Ectodermal cell (in vitro differentiated cells): ENCODE data around the gene ETV3.

Experiments
- H3K27ac ChIP-seq: 2 replicates; pipeline ENCODE4 v1.7.0; 2013; ENCODE audit warnings: mild to moderate bottlenecking, low read depth, low read length; ENCODE audit not compliant: insufficient read depth, poor library complexity, severe bottlenecking
- H3K27me3 ChIP-seq: 2 replicates; pipeline ENCODE4 v1.7.0; 2013; ENCODE audit warnings: mild to moderate bottlenecking, low read length; ENCODE audit not compliant: insufficient read depth, control insufficient read depth, poor library complexity, severe bottlenecking
- H3K36me3 ChIP-seq: one replicate; pipeline ENCODE4 v1.7.0; 2013; ENCODE audit warnings: low read length; ENCODE audit not compliant: control insufficient read depth, insufficient read depth
- H3K4me1 ChIP-seq: one replicate; pipeline ENCODE4 v1.7.0; 2013; ENCODE audit warnings: low read length; ENCODE audit not compliant: control insufficient read depth, insufficient read depth
- H3K4me3 ChIP-seq: 2 replicates; pipeline ENCODE4 v1.7.0; 2013; ENCODE audit warnings: low read depth, low read length, control low read depth; ENCODE audit not compliant: insufficient read depth
- H3K9me3 ChIP-seq: 2 replicates; pipeline ENCODE4 v1.7.0; 2013; ENCODE audit warnings: mild to moderate bottlenecking, low read length, moderate library complexity; ENCODE audit not compliant: control insufficient read depth
- WGBS, 2 experiments: methylation state at CpG; one replicate each; pipeline ENCODE4 v1.1.7; 2013; ENCODE audit warnings: missing lambda C conversion rate in 2 of 2; 5-methylcytosine and 5-hydroxymethylcytosine counted together

Gene ETV3

GRCh38 chr1:157141212-157141855 lies 3.1 kb upstream of the ETV3 start:
- WGBS, 2 experiments = 90 to 96% methylated on average over 4 of the region's 4 CpGs

GRCh38 chr1:157140063-157140588 lies 1.9 kb upstream of the ETV3 start:
- Histone ChIP-seq H3K27me3 (no peaks in the 10 kb centered on the region), H3K4me1 (peaks cover 4% of the 10 kb centered on the region), H3K27ac (no peak overlapping the region), H3K36me3 (peaks cover 8% of the 10 kb centered on the region), H3K4me3 (no peak overlapping the region), H3K9me3 (no peaks in the 10 kb centered on the region)
- WGBS, 2 experiments = 69 to 100% methylated on average over 1 to 2 of the region's 2 CpGs

More at GRCh38 chr1:157141212-157141855, 3.1 kb upstream of the ETV3 start:
- no peaks in the 10 kb centered on the region for H3K36me3 ChIP-seq
- no peaks in the 10 kb centered on the region for H3K27me3 ChIP-seq
- H3K4me3 ChIP-seq = no peak overlapping the region
- no peak overlapping the region for H3K27ac ChIP-seq
- H3K4me1 ChIP-seq = peaks cover 4% of the 10 kb centered on the region
- H3K9me3 ChIP-seq = no peaks in the 10 kb centered on the region

GRCh38 chr1:157139052-157139715 lies 989 bp upstream of the ETV3 start:
- 33 to 34% methylated on average over 9 of the region's 9 CpGs for WGBS, 2 experiments

GRCh38 chr1:157137408-157138219 lies 581 bp downstream of the ETV3 start:
- 0 to 1% methylated on average over 36 of the region's 36 CpGs for WGBS, 2 experiments
- H3K27me3 ChIP-seq = no peaks in the 10 kb centered on the region
- H3K9me3 ChIP-seq = no peaks in the 10 kb centered on the region
- peak overlapping the region; percentile 94 for H3K4me3 ChIP-seq
- H3K27ac ChIP-seq = peak overlapping the region; percentile 97
- peaks cover 4% of the 10 kb centered on the region for H3K4me1 ChIP-seq
- peaks cover 31% of the 10 kb centered on the region for H3K36me3 ChIP-seq

More at GRCh38 chr1:157139052-157139715, 989 bp upstream of the ETV3 start:
- Histone ChIP-seq H3K27me3 (no peaks in the 10 kb centered on the region), H3K9me3 (no peaks in the 10 kb centered on the region), H3K36me3 (peaks cover 17% of the 10 kb centered on the region), H3K27ac (peak overlapping the region; percentile 97), H3K4me3 (peak overlapping the region; percentile 94), H3K4me1 (peaks cover 4% of the 10 kb centered on the region)

GRCh38 chr1:157137046-157137407 lies 1.2 kb downstream of the ETV3 start:
- no peaks in the 10 kb centered on the region for H3K9me3 ChIP-seq
- peaks cover 36% of the 10 kb centered on the region for H3K36me3 ChIP-seq
- peaks cover 4% of the 10 kb centered on the region for H3K4me1 ChIP-seq
- H3K4me3 ChIP-seq = peak overlapping the region; percentile 94
- WGBS, 2 experiments = 12 to 18% methylated on average over 4 of the region's 4 CpGs
- H3K27me3 ChIP-seq = no peaks in the 10 kb centered on the region
- H3K27ac ChIP-seq = no peak overlapping the region

GRCh38 chr1:157136133-157136532 lies 2.1 kb downstream of the ETV3 start:
- H3K4me3 ChIP-seq = no peak overlapping the region
- no peak overlapping the region for H3K27ac ChIP-seq
- H3K36me3 ChIP-seq = peaks cover 37% of the 10 kb centered on the region
- no peaks in the 10 kb centered on the region for H3K9me3 ChIP-seq
- 75 to 78% methylated on average over 4 of the region's 4 CpGs for WGBS, 2 experiments
- H3K27me3 ChIP-seq = no peaks in the 10 kb centered on the region
- H3K4me1 ChIP-seq = peaks cover 4% of the 10 kb centered on the region

- Histone ChIP-seq H3K4me3 (no peak overlapping the region), H3K36me3 (peaks cover 37% of the 10 kb centered on the region), H3K4me1 (peaks cover 4% of the 10 kb centered on the region), H3K27me3 (no peaks in the 10 kb centered on the region), H3K27ac (no peak overlapping the region), H3K9me3 (no peaks in the 10 kb centered on the region)
- WGBS, 2 experiments = 92% methylated on average over 1 of the region's 1 CpG
Measured at GRCh38 chr1:157135646-157136045, 2.5 kb downstream of the ETV3 start.

- WGBS, 2 experiments = 88 to 95% methylated on average over 2 of the region's 2 CpGs
Measured at GRCh38 chr1:157135070-157135469, 3.1 kb downstream of the ETV3 start.

GRCh38 chr1:157134442-157134841 lies 3.8 kb downstream of the ETV3 start:
- WGBS, 2 experiments = 97 to 99% methylated on average over 4 of the region's 4 CpGs

More at GRCh38 chr1:157135070-157135469, 3.1 kb downstream of the ETV3 start:
- H3K36me3 ChIP-seq = peaks cover 40% of the 10 kb centered on the region
- no peaks in the 10 kb centered on the region for H3K27me3 ChIP-seq
- no peak overlapping the region for H3K27ac ChIP-seq
- no peaks in the 10 kb centered on the region for H3K9me3 ChIP-seq
- no peak overlapping the region for H3K4me3 ChIP-seq
- H3K4me1 ChIP-seq = peaks cover 4% of the 10 kb centered on the region

GRCh38 chr1:157133426-157133825 lies 4.8 kb downstream of the ETV3 start:
- Histone ChIP-seq H3K36me3 (peaks cover 40% of the 10 kb centered on the region), H3K4me3 (no peak overlapping the region), H3K27me3 (no peaks in the 10 kb centered on the region), H3K4me1 (peaks cover 4% of the 10 kb centered on the region), H3K9me3 (no peaks in the 10 kb centered on the region), H3K27ac (no peak overlapping the region)
- WGBS, 2 experiments = 84 to 100% methylated on average over 2 of the region's 2 CpGs

More at GRCh38 chr1:157134442-157134841, 3.8 kb downstream of the ETV3 start:
- H3K27ac ChIP-seq = no peak overlapping the region
- peaks cover 4% of the 10 kb centered on the region for H3K4me1 ChIP-seq
- no peak overlapping the region for H3K4me3 ChIP-seq
- H3K36me3 ChIP-seq = peaks cover 40% of the 10 kb centered on the region
- no peaks in the 10 kb centered on the region for H3K9me3 ChIP-seq
- no peaks in the 10 kb centered on the region for H3K27me3 ChIP-seq
